Measurements from ENCODE around the gene DHRS1. TPM values are rescaled to one million over a fixed set of nuclear protein-coding genes. Genes with fewer than 3 reads are reported as not detected.

Gene DHRS1
- total and polyA plus RNA-seq, 9 of the 15 experiments (the other 6 are each of a cell fraction or from before 2014, with no cell fraction given), result 7.3 to 33.6 (median 13.3) TPM

- TF ChIP-seq REST (IDR thresholded peaks at IDR 0.05; ENCODE audit: borderline replicate concordance) (no peak), REST (CRISPR knock-in tag; IDR thresholded peaks at IDR 0.05; ENCODE audit: low read depth) (peak; percentile 52; the same call in 1 of the 2 replicates), ZNF76 (CRISPR knock-in tag; IDR thresholded peaks at IDR 0.05; ENCODE audit: borderline replicate concordance) (peak; percentile 77), EP400 (IDR thresholded peaks at IDR 0.05) (peak; percentile 56), FUS (optimal IDR thresholded peaks at IDR 0.05; ENCODE audit: low read depth, low read length) (no peak), RREB1 (CRISPR knock-in tag; IDR thresholded peaks at IDR 0.05) (no peak), RBBP5 (IDR thresholded peaks at IDR 0.05; ENCODE audit: borderline replicate concordance, insufficient read depth, low read length, poor library complexity, severe bottlenecking) (peak; percentile 53), ZNF445 (CRISPR knock-in tag; IDR thresholded peaks at IDR 0.05; ENCODE audit: low read depth) (no peak), ZNF75A (CRISPR knock-in tag; IDR thresholded peaks at IDR 0.05) (no peak), ARID2 (IDR thresholded peaks at IDR 0.05) (no peak)
Observed at GRCh38 chr14:24315807-24316596, 16.4 kb upstream of the DHRS1 start (continued).

Measured in K562 (cell line).